GM23338 (cell line): ENCODE results near the gene PLEKHG5.

ENCODE experiments used
- CREB1 ChIP-seq: fragments of 250-450 bp; sonication (Bioruptor Pico); IDR thresholded peaks from 2 replicates; pipeline ENCODE4 v1.5.0; 2020; ENCODE audit warnings: low read depth, mild to moderate bottlenecking, moderate library complexity
- CTCF ChIP-seq, 2 experiments: fragments of 200-600 bp in 1 of 2; sonication (generic) in 1 of 2; conservative IDR thresholded peaks; 2 replicates each; pipeline versions ENCODE4 v1.5.1 to v1.6.1; 2016 to 2017; ENCODE audit warnings: antibody characterized with exemption in 2 of 2, low read depth in 2 of 2, mild to moderate bottlenecking in 2 of 2, moderate library complexity in 1 of 2
- ETS1 ChIP-seq: IDR thresholded peaks from 2 replicates; pipeline ENCODE4 v1.6.1; 2016; ENCODE audit warnings: antibody characterized with exemption
- EZH2 ChIP-seq: fragments of 200-600 bp; sonication (generic); IDR thresholded peaks from one replicate; pipeline ENCODE4 v1.8.0; 2017; ENCODE audit warnings: antibody characterized with exemption, mild to moderate bottlenecking, low read depth; ENCODE audit not compliant: unreplicated experiment
- EZH2phosphoT487 ChIP-seq: fragments of 200-600 bp; sonication (generic); IDR thresholded peaks from one replicate; pipeline ENCODE4 v1.8.1; 2018; ENCODE audit warnings: antibody characterized with exemption; ENCODE audit not compliant: unreplicated experiment
- JUNB ChIP-seq: IDR thresholded peaks from one replicate; pipeline ENCODE4 v1.6.1; 2016; ENCODE audit warnings: antibody characterized with exemption; ENCODE audit not compliant: unreplicated experiment
- POLR2AphosphoS5 ChIP-seq: IDR thresholded peaks from 2 replicates; pipeline ENCODE4 v1.6.1; 2016; ENCODE audit warnings: antibody characterized with exemption, low read depth
- REST ChIP-seq: IDR thresholded peaks from one replicate; pipeline ENCODE4 v1.6.1; 2018; ENCODE audit warnings: antibody characterized with exemption; ENCODE audit not compliant: unreplicated experiment
- STAT1 ChIP-seq: IDR thresholded peaks from one replicate; pipeline ENCODE4 v1.6.1; 2016; ENCODE audit warnings: antibody characterized with exemption; ENCODE audit not compliant: unreplicated experiment
- ZNF331 ChIP-seq: fragments of 250-450 bp; sonication (Bioruptor Pico); IDR thresholded peaks from 2 replicates; pipeline ENCODE4 v1.5.0; 2020; ENCODE audit warnings: low read depth, mild to moderate bottlenecking, moderate library complexity
- ZNF462 ChIP-seq: fragments of 250-450 bp; sonication (Bioruptor Pico); IDR thresholded peaks from 2 replicates; pipeline ENCODE4 v1.5.0; 2020; ENCODE audit warnings: mild to moderate bottlenecking, moderate library complexity

- TF ChIP-seq CTCF (conservative IDR thresholded peaks at IDR 0.05; ENCODE audit: low read depth in 2 of 2): no peak
- peak; percentile 58 for TF ChIP-seq EZH2
- no peak for TF ChIP-seq ETS1
- TF ChIP-seq EZH2phosphoT487: no peak
- 0 out of 2 replicates have a peak, but pooled peaks have one; percentile 15 for TF ChIP-seq POLR2AphosphoS5
- no peak for TF ChIP-seq JUNB
- TF ChIP-seq REST: no peak
- TF ChIP-seq STAT1: no peak
- no peak for TF ChIP-seq CREB1 (CRISPR knock-in tag)
- no peak for TF ChIP-seq ZNF462 (CRISPR knock-in tag)
- TF ChIP-seq ZNF331 (CRISPR knock-in tag): no peak
Observed at GRCh38 chr1:6419804-6420453, 71.5 kb downstream of the PLEKHG5 start, which contains the start of gene HES2.
